Measurements from ENCODE around the gene ZBTB24.

Gene ZBTB24

GRCh38 chr6:109456710-109457561, 26.1 kb downstream of the ZBTB24 start:
- Histone ChIP-seq H3K9me3 (no peaks in the 10 kb centered on the region), H3K4me1 (peaks cover 21% of the 10 kb centered on the region), H3K27me3 (ENCODE audit: low read depth) (no peaks in the 10 kb centered on the region), H3K36me3 (replicated peaks) (peaks cover 9% of the 10 kb centered on the region), H3K4me3 (peak overlapping the region; percentile 68)
- no peak for DNase-seq (ENCODE audit: low spot score in 2 of 2)
- in situ Hi-C loops (cut with MboI; ENCODE audit: low sequenced_read_pairs): no loop called here

DNA sequence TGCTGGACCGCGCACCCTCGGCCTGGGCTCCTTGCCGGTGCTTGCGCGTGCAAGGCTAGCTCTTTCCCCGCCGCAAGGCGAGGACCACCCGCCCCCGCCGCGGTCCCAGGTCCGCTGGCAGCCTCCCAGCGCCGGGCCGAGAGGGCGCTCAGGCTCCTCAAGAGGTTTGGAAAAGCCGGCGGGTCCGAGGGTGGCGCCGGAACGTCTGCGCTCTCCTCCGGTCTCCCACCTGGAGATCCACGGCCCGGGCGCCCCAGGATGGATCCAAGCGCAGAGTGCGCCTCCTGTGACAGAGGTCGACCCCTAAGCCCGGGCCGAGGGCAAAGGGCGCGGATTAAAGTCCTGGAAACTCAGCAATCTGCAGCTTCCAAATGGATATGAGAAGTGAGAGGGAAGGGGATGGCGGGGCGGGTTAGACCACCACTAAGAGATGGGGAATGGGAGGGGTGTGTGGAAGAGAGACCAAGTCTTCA, 26.9 kb downstream of the ZBTB24 start:
- Histone ChIP-seq H3K9me3 (no peaks in the 10 kb centered on the region), H3K4me1 (peaks cover 21% of the 10 kb centered on the region), H3K27me3 (ENCODE audit: low read depth) (no peaks in the 10 kb centered on the region), H3K36me3 (replicated peaks) (peaks cover 1% of the 10 kb centered on the region), H3K4me3 (peak overlapping the region; percentile 68)
- in situ Hi-C loops (cut with MboI; ENCODE audit: low sequenced_read_pairs): no loop called here
- DNase-seq (ENCODE audit: low spot score in 2 of 2): peak in 1 of 2 experiments; percentile 26

GRCh38 chr6:109455437-109456110, 27.4 kb downstream of the ZBTB24 start, which contains the start of gene MICAL1:
TSS of gene MICAL1 (minus strand) at chr6:109455772. CDS start at chr6:109454196, 1,576 bp downstream.
- Histone ChIP-seq H3K36me3 (replicated peaks) (no peaks in the 10 kb centered on the region; the same call in 1 of the 2 replicates), H3K9me3 (no peaks in the 10 kb centered on the region), H3K4me1 (peaks cover 19% of the 10 kb centered on the region), H3K4me3 (peak within 1 kb of the TSS; percentile 68), H3K27me3 (ENCODE audit: low read depth) (no peaks in the 10 kb centered on the region)
- in situ Hi-C loops (cut with MboI; ENCODE audit: low sequenced_read_pairs): no loop called here
- peak; percentile 59 to 82 for DNase-seq (ENCODE audit: low spot score in 2 of 2)

- DNase-seq (ENCODE audit: low spot score in 2 of 2): peak in 1 of 2 experiments; percentile 46
- in situ Hi-C loops (cut with MboI; ENCODE audit: low sequenced_read_pairs): no loop called here
Measured at GRCh38 chr6:109454496-109455436, 28.3 kb downstream of the ZBTB24 start.

DNA sequence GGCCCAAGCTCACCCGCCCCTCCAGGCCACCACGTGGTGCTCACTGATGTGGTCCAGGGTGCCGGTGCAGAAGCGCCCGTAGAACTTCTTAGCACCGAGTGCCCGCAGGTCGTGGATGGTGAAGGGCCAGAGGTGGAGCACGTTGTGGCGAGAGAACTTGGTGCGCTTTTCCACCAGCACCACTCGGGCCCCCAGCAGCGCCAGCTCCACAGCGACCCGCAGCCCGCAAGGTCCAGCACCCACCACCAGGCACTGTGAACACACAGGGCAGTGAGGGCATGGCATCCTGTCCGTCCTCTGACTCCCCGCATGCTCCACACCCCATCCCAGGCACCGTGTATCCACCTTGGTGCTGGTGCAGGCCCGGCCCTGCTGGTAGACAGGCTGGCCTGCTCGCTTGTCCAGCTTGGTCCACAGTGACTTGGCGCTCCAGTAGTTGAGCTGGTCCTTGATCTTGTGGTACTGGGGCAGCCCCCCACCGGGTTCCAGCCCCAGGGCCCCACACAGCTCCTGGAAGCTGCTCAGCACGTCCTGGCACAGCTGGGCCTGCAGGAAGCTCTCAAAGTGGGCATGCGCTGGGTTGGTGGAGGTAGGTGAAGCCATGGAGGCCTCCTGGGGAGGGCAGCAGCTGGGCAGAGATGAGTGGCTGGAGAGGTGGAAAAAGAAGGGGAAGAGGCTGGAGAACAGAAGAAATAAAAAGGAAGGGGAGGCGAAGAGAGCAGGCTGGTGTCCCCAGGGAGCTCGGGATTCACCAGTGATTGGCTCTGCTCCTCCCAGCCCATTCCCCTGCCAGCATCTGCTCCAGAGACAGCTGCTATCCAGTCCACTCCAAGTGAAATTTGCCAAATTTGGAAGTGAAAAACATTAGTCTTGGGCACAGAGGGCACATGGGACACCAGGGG, 29.2 kb downstream of the ZBTB24 start:
- Histone ChIP-seq H3K27me3 (ENCODE audit: low read depth) (no peaks in the 10 kb centered on the region), H3K4me1 (peaks cover 17% of the 10 kb centered on the region), H3K4me3 (no peak overlapping the region), H3K36me3 (replicated peaks) (no peaks in the 10 kb centered on the region), H3K9me3 (no peaks in the 10 kb centered on the region)
- in situ Hi-C loops (cut with MboI; ENCODE audit: low sequenced_read_pairs): no loop called here
- no peak for DNase-seq (ENCODE audit: low spot score in 2 of 2)

More at GRCh38 chr6:109454496-109455436, 28.3 kb downstream of the ZBTB24 start:
- H3K4me3 ChIP-seq: peak overlapping the region; percentile 68
- no peaks in the 10 kb centered on the region; the same call in 1 of the 2 replicates for H3K36me3 ChIP-seq (replicated peaks)
- H3K27me3 ChIP-seq (ENCODE audit: low read depth): no peaks in the 10 kb centered on the region
- no peaks in the 10 kb centered on the region for H3K9me3 ChIP-seq
- peaks cover 17% of the 10 kb centered on the region for H3K4me1 ChIP-seq

DNA sequence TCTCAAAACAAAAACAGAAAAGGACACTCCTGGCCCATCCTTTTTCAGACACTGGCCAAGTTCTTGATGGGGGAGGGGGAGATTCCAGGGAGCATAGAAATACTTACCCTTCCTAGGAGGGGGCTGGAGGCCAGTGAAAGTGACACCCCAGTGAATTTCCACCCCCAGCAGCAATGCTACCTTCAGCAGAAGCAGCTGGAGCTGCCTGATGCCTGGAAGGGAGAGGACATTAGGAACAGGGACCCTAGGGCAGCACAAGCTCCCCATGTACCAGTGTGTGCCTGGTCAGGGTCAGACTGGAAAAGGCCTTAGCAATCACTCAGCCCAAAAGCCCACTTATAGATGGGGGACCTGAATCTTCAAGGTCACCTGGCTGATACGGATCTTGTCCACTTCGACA, 29.9 kb downstream of the ZBTB24 start:
- Histone ChIP-seq H3K9me3 (no peaks in the 10 kb centered on the region), H3K4me1 (peaks cover 16% of the 10 kb centered on the region), H3K4me3 (no peak overlapping the region), H3K27me3 (ENCODE audit: low read depth) (no peaks in the 10 kb centered on the region), H3K36me3 (replicated peaks) (no peaks in the 10 kb centered on the region)
- in situ Hi-C loops (cut with MboI; ENCODE audit: low sequenced_read_pairs): no loop called here
- DNase-seq (ENCODE audit: low spot score in 2 of 2): no peak

DNA sequence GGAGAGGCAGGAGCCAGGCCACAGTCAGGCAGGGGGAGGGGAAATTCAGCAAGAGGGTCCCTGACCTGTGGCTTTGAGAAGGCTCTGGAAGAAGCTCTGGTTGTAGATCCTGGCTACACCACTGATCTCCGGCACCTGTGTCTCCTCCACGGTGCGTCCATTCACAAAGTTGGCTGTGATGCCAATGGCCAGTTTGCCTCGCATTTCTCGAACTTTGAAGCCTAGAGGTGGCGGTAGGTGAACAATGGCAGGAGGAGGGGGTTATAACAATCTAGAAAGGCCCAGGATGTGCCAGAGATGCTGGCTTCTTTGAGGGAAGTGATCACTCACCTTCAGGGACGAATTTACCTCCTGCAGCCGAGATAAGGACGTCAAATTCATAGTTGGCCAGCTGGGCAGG, 30.8 kb downstream of the ZBTB24 start:
- no peaks in the 10 kb centered on the region for H3K36me3 ChIP-seq (replicated peaks)
- in situ Hi-C loops (cut with MboI; ENCODE audit: low sequenced_read_pairs): no loop called here
- no peaks in the 10 kb centered on the region for H3K9me3 ChIP-seq
- no peak for DNase-seq (ENCODE audit: low spot score in 2 of 2)
- H3K27me3 ChIP-seq (ENCODE audit: low read depth): no peaks in the 10 kb centered on the region
- peaks cover 8% of the 10 kb centered on the region for H3K4me1 ChIP-seq
- no peak overlapping the region for H3K4me3 ChIP-seq

GRCh38 chr6:109451376-109451775, 31.6 kb downstream of the ZBTB24 start:
- in situ Hi-C loops (cut with MboI; ENCODE audit: low sequenced_read_pairs): no loop called here
- peaks cover under 1% of the 10 kb centered on the region for H3K4me1 ChIP-seq
- H3K36me3 ChIP-seq (replicated peaks): peaks cover 4% of the 10 kb centered on the region; the same call in 1 of the 2 replicates

DNA sequence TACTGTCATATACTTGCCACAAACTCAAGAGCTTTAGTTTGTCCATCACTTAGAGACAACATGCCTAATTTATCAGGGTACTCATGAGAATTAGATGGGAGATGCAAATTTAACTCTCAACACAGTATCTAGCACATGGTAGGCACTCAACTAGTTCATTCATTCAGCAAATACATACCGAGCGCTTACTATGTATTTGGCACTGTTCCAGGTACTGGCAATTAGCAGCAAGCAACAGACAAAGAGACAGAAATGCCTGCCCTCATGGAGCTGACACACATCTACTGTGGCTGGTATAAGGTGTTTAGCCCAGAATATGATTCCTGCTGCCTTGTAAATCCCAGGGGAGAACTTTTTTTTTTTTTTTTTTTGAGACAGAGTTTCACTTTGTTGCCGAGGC, 32.2 kb downstream of the ZBTB24 start:
- DNase-seq (ENCODE audit: low spot score in 2 of 2): no peak
- in situ Hi-C loops (cut with MboI; ENCODE audit: low sequenced_read_pairs): no loop called here
- no peaks in the 10 kb centered on the region for H3K4me1 ChIP-seq
- no peaks in the 10 kb centered on the region for H3K27me3 ChIP-seq (ENCODE audit: low read depth)
- H3K4me3 ChIP-seq: no peak overlapping the region
- peaks cover 5% of the 10 kb centered on the region; the same call in 1 of the 2 replicates for H3K36me3 ChIP-seq (replicated peaks)
- no peaks in the 10 kb centered on the region for H3K9me3 ChIP-seq

More at GRCh38 chr6:109451376-109451775, 31.6 kb downstream of the ZBTB24 start:
- Histone ChIP-seq H3K4me3 (no peak overlapping the region), H3K9me3 (no peaks in the 10 kb centered on the region), H3K27me3 (ENCODE audit: low read depth) (no peaks in the 10 kb centered on the region)
- no peak for DNase-seq (ENCODE audit: low spot score in 2 of 2)

DNA sequence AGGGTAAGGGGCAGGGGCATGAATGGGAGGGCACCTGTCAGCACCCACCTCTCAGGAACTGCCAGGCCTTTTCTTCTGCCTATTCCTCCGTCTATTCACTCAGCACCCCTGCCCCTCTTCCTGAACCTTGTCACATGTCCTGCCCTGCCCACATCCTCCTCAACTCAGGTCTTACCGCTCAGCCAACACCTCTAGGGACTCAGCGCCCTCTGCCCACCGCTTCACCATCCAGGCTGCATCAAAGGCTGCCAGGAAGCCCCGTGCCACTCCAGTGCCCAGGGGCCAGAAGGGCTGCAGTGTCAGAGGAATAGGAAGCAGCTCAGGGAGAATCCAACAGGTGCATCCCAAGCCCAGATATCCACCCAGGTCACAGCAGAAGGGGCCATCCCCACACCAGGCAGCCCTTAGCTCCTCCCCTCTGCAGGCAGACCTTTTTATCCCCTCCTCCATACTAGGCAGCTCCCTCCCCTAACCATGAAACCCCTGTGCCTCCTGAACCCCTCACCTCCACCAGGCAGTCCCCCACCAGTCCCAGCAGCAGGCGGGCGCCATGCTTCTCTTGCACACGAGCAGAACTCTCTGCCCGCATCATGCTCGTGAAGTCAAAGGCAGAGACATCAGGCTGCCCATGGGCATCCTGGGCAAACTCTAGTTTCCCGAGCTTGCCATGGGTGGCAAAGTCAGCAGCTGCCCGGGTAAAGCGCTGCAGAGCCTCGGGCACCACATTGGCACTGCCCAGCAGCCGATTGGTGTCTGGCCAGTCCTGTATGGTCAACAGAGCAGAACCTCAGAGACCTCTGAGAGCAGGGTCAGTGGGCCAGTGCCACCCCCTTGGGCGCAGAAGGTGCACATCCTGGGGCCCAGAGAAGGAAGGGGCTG, 33.0 kb downstream of the ZBTB24 start:
- in situ Hi-C loops (cut with MboI; ENCODE audit: low sequenced_read_pairs): no loop called here
- Histone ChIP-seq H3K4me1 (no peaks in the 10 kb centered on the region), H3K9me3 (no peaks in the 10 kb centered on the region), H3K36me3 (replicated peaks) (peaks cover 12% of the 10 kb centered on the region), H3K27me3 (ENCODE audit: low read depth) (no peaks in the 10 kb centered on the region), H3K4me3 (no peak overlapping the region)
- no peak for DNase-seq (ENCODE audit: low spot score in 2 of 2)

DNA sequence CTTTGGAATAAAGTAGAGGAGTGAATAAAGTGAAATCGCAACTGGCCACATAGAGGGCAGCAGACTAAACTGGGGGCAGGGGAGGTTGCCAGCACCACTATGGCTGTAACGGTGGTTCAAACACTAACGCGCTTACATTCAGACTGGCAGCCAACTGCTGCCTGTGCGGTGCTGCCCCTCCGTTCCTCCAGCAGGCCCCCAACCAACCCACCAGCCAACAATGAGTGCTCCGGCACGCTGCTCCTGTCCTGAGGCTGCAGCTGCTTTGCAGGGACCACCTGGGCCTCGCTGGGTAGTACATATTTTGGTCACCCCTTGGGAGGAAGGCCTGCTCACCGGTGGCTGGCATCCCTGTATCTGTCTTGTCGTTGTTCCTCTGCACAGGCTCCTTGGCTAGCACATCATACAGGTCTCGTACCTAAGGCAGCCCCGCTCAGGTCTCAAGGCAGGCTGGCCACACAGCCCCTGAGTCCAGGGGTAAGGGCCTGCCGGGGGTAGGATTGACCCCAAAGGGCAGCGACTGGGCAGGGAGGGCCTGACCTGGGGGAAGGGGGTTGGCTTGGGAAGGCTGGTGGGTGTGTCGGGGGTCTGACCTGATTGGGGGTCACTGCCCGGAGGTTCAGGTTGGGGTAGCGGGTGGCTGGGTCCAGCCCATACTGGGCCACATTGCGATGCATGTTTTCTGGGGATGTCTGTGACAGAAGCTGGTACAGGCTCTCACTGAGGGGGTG, 33.8 kb downstream of the ZBTB24 start:
- Histone ChIP-seq H3K4me3 (no peak overlapping the region), H3K9me3 (no peaks in the 10 kb centered on the region), H3K27me3 (ENCODE audit: low read depth) (no peaks in the 10 kb centered on the region), H3K36me3 (replicated peaks) (peaks cover 19% of the 10 kb centered on the region), H3K4me1 (no peaks in the 10 kb centered on the region)
- no peak for DNase-seq (ENCODE audit: low spot score in 2 of 2)
- in situ Hi-C loops (cut with MboI; ENCODE audit: low sequenced_read_pairs): no loop called here
